HG03280 (cell line): ENCODE data around the gene TMEM245.

Source experiments
- ATAC-seq: cut with Tn5 transposase; IDR thresholded peaks from one replicate; pipeline ENCODE4 v1.9.1; 2021; ENCODE audit warnings: mild to moderate bottlenecking, moderate library complexity; ENCODE audit not compliant: unreplicated experiment

The TMEM245 gene

GRCh38 chr9:109031241-109031640 is 88.5 kb downstream of the TMEM245 start:
- no peak for ATAC-seq

DNA sequence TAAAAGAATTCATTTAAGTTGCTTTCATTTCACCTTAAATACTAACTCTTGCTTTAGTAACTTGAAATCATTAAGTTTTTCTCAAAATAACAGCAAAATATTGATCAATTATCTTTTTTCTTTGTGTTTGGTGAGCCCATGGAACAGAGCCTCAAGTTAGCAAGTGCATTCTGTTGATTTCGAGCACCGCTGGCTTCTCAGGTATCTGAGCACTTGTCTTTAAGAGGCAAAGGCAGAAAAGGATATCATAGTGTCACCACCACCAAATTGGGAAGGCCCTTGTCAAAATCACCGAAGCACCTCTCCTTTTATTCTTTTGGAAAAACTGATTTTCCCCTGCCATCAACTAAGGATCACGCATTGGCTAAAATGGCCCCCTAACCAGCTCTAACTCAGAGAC is 89.3 kb downstream of the TMEM245 start:
- no peak for ATAC-seq

GRCh38 chr9:109028457-109028856 is 91.3 kb downstream of the TMEM245 start:
- ATAC-seq, result no peak

DNA sequence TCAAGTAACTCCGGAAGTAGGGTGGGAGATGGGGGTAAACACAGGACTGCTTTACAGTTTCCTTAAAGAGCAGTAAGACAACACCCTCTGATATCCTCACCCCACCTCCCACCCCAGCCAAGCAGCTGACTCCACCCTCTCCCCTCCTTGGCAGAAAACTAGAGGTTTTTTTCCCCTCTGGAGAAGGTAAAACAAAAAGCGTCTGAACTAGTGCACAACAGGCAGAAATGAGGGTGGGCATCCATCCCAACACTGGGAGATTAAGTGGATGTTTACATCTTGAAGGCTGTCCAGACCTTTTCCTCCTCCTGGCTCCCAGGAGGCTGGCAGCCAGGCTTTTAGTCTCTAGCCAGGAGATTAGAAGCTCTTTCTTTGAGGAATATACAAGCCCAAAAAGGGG is 92.6 kb downstream of the TMEM245 start:
- ATAC-seq, result no peak

GRCh38 chr9:109026306-109026705 is 93.4 kb downstream of the TMEM245 start:
- ATAC-seq, result no peak

DNA sequence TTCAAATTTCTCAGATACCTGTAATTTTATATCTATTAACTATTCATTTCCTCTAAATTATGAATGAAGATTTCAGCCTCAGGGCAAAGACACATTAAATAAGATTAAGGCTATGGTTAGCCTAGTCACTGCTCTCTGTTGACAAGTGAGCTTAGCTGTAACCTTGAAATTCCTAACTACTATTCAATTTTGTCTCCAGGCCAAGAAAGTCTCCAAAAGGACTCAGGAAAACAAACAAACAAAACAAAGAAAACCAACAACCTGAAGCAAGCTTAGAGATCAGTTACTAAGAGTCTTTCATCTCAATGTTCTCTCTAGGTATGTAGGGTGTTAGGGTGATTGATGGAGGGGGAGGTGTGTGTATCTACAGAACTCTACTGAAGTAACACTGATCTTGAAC is 96.9 kb downstream of the TMEM245 start:
- ATAC-seq, result no peak

DNA sequence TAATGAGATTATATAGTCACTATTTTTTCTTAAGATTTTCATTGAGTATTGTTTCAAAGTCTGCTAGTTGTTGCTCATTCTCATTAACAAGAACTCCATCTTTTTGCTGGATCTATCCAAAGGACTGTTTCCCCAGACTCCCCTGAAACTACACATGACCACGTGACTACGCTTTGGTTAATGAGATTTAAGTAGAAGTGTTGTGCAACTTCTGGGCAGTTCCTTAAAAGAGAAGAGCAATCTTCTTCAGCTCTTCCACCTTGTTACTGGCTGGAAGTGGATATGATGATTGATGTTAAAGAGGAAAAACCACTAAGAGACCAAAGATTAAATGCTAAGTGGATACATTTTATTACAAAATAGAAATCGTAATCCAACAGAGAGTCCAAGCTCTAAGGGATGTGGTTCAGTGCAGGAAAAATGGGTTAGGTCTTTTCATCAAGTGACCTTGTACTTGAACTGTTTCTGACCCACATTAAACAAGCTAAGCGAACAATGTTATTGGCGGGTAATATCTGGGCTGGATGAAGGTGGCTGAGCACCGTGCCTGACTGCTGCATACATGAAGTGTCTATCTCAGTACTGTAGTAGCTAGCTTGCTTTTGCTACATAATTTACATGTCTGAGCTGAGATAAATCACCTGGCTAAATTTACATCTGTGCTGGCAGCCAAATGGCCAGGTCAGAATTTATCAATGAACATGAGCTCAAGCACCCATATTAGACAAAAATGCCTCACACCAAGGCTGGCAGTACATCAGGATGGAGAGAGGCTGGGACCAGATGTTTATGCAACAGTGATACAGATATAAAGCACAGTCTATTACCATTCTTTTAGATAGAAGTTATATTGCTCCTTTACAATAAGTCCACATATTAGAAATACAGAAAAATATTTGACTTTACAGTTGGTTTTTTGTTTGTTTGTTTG is 98.9 kb downstream of the TMEM245 start:
- no peak for ATAC-seq

- ATAC-seq, result no peak
Measured at GRCh38 chr9:109020113-109020512, 99.6 kb downstream of the TMEM245 start.

DNA sequence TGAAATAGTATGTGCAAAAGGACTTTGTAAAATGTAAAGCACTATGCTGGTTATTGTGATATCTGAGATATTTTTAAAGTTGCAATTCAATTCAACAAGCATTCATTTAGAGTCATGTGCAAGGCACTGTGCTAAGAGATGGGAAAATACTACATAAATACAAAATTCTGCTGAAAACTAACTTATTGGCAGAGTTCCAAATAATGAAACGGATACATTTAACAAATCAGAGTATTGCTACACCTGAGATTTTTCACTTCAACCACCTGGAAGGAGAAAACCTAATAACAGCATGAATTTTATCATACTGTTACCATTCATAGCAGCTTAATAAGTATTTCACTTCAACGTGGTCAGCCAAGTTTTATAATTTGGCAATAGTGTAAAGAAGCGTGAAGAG is 100.3 kb downstream of the TMEM245 start:
- ATAC-seq, result no peak

DNA sequence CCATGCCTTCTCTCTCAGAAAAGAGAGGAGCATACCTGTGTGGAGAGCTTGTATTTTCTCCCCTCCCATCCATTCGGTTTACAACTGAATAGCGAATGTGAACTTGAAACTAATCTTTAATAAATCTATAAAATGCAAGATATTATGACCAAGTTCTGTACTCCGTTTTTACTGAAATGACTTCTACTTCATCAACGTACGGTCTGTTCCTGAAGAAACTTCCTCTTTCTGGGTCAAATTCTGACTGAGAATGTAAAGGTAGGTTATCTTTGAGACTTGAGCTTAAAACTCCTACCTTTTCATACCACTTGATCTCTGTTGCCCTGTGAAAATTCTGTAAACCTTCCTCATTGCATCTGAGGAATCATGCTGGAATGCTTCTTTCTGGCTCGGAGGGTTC is 102.3 kb downstream of the TMEM245 start:
- no peak for ATAC-seq

- ATAC-seq, result no peak
Measured at GRCh38 chr9:109017061-109017460, 102.7 kb downstream of the TMEM245 start.

DNA sequence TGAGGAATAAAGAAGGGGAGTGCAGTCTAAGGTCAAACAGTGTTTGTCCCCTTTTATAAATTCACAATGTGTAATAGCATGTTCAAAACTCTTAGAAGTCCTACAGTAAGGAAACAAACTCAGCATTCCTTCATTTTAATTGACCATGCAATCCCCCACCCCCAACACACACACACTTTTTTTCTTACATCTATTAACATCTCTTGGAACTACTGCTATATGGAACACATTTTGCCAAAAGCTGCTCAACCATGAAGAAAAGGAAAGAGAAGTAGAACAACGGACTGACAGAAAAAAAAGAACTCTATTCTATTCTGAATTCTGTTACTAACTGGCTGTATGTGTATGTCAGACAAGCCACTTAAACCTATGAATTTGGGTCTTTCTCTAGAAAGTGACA is 103.6 kb downstream of the TMEM245 start:
- no peak for ATAC-seq

DNA sequence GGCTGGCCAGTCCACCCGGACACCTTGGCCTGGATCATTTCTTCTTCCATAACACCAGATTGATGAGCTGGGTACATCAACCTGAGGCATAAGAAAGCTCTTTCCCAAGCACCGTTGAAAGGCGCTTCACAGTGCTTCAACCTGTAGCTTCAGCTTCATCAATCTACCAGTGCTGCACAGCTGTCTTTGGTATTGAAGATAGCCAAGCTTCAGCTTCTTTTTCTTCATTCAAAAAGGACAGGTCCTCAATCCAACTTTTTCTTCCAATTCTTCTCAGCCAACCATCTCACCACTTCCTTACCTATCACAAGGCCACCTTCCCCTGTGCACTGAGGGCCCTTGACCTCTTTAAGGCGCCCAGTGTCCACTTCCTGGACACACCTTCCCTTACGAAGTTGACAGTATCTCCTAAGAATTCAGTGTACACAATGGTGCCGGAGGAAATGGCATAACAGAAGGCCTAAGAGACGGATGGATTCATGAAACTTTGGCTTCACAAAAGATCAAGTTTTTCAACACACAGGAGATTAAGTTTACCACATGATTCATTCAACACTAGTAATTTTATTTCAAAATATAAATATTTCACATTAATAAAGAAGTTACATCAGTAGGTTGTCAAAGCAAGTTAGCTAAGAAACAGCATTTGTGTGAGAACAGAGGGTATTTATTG is 105.0 kb downstream of the TMEM245 start:
- ATAC-seq, result no peak

DNA sequence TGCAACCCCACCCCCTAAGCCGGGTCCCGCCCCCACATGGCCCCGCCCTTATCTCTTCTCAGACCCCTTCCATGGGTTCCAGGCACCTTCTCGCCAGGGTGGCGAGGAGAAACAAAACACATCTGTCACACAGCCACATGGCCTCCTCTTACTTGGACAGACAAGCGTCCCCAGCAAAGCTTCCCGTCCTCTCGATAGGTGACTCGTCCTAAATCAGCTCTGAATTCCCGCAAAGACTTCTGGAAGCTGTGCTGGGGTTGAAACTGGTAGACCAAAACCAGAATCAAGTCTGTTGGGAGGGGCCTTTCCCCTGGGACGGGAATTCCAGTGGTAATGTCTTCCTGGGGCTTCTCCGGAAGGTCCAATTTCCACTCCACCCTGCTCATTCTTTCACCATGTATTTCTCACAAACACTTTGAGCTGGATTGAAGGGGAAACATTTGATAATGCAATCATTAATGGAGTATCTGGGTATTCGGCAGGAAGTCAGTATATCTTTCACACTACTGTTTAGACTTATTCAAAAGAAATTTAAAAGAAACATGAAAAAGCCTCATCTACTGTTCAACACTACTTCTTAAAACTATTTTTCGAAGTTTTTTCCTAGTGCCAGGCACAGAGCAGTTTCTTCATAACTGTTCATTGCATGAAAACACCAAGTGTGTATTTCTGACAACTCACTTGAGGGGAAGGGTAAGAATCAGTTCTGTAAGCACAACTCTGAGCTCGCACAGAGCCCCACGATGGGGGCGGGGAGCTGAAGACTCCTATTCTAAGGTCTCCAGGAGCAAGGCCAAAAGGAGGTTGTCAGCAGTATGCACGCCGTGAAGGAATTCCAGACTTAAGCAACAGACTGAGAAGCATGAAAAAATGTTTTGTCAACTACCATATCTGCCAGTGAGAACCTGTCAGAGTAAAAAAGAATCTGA is 105.8 kb downstream of the TMEM245 start:
- ATAC-seq, result no peak

GRCh38 chr9:109012876-109013678 is 106.7 kb downstream of the TMEM245 start, which contains the start of gene CTNNAL1:
Gene CTNNAL1 (minus strand): TSS chr9:109013499. CDS start chr9:109013442, 57 bp downstream.
- peak; percentile 78 for ATAC-seq

- ATAC-seq, result peak; percentile 18
Measured at GRCh38 chr9:109012009-109012875, 107.5 kb downstream of the TMEM245 start.

DNA sequence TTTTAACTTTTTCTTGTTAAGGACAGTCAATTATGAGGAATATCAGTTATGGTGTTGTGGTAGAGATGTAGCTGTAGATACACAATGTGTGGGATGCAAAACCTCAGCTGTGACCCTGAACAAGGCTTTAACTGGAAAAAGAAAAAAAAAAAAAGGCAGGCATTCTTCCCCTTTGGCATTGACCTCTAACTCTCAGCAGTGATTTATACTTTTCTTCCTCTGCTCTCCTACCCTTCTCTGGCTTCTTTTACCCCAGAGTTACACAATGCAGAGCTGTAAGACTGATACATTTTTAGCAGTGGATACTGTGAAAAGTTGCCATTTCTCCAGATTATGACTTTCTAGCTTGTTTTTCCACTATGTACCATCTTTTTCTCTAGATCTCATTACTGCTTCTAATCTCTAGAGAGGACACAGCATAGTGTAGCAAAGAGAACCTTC is 108.5 kb downstream of the TMEM245 start:
- ATAC-seq, result no peak

- peak; percentile 46 for ATAC-seq
Measured at GRCh38 chr9:109010746-109011145, 109.0 kb downstream of the TMEM245 start.

DNA sequence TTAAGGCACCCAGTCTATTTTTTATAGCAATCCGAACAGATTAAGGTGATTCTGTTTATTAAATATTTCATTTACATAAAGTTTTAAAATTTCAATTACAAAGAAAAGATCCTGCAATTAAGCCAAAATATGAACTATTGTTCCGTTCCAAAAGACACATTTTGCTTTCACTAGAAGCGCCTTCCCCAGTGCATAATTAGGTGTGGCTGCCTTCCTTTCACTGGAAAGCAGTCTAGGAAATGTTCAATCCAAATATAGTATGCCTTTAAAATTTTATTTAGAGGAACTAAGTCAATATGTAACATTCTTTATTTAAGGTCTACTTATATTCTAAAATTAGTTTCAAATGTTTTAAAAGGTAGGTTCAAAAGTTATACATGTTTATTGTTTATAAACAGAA is 114.1 kb downstream of the TMEM245 start:
- no peak for ATAC-seq
